GM19193 (cell line): ENCODE measurements around the gene LRRC73.

Source experiments
- POLR2A ChIP-seq: IDR thresholded peaks from 4 replicates; pipeline ENCODE4 v1.6.1; 2011; ENCODE audit not compliant: insufficient read depth, insufficient read length; ENCODE audit errors: extremely low read depth

Gene LRRC73

DNA sequence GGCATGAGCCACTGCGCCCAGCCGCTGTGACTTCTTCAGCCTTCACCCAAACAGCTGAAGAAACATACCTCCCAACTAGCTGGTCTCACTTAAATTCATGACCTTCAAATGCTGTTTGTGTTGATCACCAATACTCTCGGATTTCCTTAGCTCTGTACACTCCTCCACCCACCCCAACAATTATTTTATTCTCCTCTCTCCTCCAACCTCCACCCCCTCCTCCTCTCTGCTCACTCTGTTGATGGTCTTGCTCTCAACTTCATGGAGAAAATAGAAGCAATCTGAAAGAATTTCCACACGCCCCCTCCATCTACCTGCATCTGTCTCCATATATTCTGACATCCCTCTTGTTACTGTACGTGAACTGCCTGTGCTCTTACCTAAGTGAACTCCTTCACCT, 48.2 kb downstream of the LRRC73 start:
- TF ChIP-seq POLR2A = no peak

DNA sequence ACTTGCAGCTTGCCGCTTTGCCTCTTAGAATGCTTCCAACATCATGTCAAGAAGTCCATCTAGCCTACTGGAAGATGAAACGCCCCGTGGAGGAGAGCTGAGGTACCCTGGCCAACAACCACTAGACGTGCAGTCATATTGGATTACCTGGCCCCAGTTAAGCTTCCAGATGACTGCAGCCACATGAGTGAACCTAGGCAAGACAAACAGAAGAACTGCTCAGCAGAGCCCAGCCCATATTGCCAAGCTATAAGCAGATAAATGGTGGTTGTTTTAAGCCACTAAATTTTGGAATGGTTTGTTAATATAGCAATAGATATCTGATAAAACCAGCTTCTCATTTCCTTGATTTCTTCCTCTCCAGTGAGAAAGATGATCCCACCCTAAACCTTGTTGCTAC, 50.1 kb downstream of the LRRC73 start:
- no peak for TF ChIP-seq POLR2A

DNA sequence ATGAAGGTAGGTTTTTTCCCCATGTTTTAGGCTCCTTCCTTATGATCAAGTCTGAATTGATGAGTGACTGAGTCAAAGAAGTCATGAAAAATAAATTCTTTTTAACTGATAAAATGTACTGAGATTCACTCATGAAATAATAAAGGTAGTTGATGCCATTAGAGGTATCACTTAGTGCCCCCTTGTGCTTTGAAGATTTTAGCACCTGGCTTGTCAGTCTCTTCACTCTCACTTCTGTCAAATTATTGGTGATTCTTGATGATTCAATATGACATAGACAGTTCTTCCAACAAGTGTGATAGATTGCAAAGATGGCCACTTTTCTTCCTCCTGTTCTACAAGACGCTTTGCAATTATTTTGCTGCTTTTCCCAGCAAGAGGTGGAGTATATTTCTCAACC, 50.6 kb downstream of the LRRC73 start:
- no peak for TF ChIP-seq POLR2A

DNA sequence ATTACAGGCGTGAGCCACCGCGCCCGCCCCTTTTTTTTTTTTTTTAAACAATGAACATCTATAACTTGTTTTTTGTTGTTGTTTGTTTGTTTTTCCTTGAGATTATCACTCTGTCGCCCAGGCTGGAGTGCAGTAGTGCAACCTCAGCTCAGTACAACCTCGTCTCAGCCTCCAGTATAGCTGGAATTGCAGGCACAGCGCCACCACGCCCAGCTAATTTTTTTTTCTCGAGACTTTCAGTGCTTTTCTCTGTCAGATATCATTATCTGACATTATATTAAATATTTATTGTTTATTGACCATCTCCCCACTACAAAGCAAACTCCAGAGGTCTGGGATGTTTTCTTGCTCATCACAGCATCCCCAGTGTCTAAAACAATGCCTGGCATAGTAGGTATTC, 52.5 kb downstream of the LRRC73 start:
- no peak for TF ChIP-seq POLR2A
